SK-N-SH (cell line): ENCODE results near the gene CRYBA1.

Source experiments
- CHD2 ChIP-seq: fragments of 150-350 bp; IDR thresholded peaks from 2 replicates; pipeline ENCODE4 v1.6.1; 2018; ENCODE audit warnings: low read length; ENCODE audit not compliant: partially characterized antibody
- ELF1 ChIP-seq: IDR thresholded peaks from 2 replicates; pipeline ENCODE4 v1.4.0; 2012
- EP300 ChIP-seq, 2 experiments: IDR thresholded peaks; 2 replicates each; pipeline versions ENCODE4 v1.4.0 to v1.6.1; 2012; ENCODE audit warnings: borderline replicate concordance in 1 of 2, low read depth in 1 of 2, low read length in 1 of 2
- RFX5 ChIP-seq: IDR thresholded peaks from 2 replicates; pipeline ENCODE4 v1.6.1; 2012; ENCODE audit warnings: mild to moderate bottlenecking, improper control_type of control experiment, low read length
- TF ChIP-seq, protein P1 (sequence below): fragments of 200-600 bp; sonication (generic); IDR thresholded peaks from 2 replicates; pipeline ENCODE4 v1.6.1; 2017; ENCODE audit warnings: antibody characterized with exemption, mild to moderate bottlenecking, moderate library complexity

DNA sequence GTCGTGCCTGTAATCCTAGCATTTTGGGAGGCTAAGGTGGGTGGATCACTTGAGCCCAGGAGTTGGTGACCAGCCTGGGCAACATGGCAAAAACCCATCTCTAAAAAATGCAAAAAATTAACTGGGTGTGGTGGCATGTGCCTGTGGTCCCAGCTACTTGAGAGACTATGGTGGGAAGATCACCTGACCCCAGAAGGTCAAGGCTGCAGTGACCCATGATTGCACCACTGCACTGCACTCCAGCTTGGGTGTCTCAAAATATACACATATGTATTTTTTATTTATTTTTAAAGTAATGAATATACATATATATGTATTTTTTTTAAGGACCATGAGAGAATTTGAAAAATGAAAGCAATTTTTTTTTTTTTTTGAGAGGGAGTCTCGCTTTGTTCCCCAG, 52.4 kb downstream of the CRYBA1 start:
- TF ChIP-seq, protein P1, sequence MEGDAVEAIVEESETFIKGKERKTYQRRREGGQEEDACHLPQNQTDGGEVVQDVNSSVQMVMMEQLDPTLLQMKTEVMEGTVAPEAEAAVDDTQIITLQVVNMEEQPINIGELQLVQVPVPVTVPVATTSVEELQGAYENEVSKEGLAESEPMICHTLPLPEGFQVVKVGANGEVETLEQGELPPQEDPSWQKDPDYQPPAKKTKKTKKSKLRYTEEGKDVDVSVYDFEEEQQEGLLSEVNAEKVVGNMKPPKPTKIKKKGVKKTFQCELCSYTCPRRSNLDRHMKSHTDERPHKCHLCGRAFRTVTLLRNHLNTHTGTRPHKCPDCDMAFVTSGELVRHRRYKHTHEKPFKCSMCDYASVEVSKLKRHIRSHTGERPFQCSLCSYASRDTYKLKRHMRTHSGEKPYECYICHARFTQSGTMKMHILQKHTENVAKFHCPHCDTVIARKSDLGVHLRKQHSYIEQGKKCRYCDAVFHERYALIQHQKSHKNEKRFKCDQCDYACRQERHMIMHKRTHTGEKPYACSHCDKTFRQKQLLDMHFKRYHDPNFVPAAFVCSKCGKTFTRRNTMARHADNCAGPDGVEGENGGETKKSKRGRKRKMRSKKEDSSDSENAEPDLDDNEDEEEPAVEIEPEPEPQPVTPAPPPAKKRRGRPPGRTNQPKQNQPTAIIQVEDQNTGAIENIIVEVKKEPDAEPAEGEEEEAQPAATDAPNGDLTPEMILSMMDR, result no peak
- TF ChIP-seq EP300 (IDR thresholded peaks at IDR 0.05; ENCODE audit: borderline replicate concordance in 1 of 2, low read depth in 1 of 2, low read length in 1 of 2) (no peak), RFX5 (no peak), CHD2 (no peak), ELF1 (no peak)
